Esophagus squamous epithelium (tissue), 4 donors: ENCODE measurements around the gene SGTA.

Source experiments
- CTCF ChIP-seq, 6 experiments: fragments of 450-650 bp in 4 of 6; fragments of 200-600 bp in 2 of 6; sonication (generic) in 2 of 6; IDR thresholded peaks; one replicate each; pipeline ENCODE4 v1.5.1; 2016 to 2019; ENCODE audit warnings: antibody characterized with exemption in 6 of 6, mild to moderate bottlenecking in 4 of 6, moderate library complexity in 4 of 6
- POLR2A ChIP-seq, 4 donors: fragments of 450-650 bp; IDR thresholded peaks; one replicate each; pipeline ENCODE4 v1.6.1; 2017; ENCODE audit warnings: antibody characterized with exemption in 4 of 4, mild to moderate bottlenecking in 4 of 4, moderate library complexity in 3 of 4

- TF ChIP-seq CTCF (IDR thresholded peaks at IDR 0.05) (no peak), POLR2A (IDR thresholded peaks at IDR 0.05) (no peak)
These were observed 65.2 kb downstream of the SGTA start for GRCh38 chr19:2717638-2718541.
